ENCODE measurements around the gene TMCO4.

DNA sequence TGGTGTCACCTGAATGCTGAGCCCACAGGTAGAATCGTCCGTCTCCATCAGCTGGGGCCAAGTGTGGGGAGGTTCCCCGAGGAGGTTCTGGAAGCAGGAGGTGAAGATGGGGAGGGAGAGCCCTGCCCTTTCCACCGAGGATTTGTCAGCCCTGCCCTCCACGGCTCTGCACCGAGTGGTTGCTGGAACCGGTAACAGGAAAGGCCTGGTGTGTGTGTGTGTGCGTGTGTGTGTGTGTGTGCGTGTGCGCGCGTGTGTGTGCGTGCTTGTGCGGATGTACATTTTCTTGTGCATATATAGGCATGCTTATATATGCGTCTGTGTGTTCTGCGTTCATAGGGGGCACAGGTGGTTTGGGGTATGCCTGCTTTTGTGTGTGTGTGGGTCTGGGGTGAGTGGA lies 152.1 kb downstream of the TMCO4 start:
- TF ChIP-seq JUN (IDR thresholded peaks at IDR 0.05; ENCODE audit: borderline replicate concordance, insufficient read depth, insufficient read length, low read depth): no peak
- TF ChIP-seq, protein P1, sequence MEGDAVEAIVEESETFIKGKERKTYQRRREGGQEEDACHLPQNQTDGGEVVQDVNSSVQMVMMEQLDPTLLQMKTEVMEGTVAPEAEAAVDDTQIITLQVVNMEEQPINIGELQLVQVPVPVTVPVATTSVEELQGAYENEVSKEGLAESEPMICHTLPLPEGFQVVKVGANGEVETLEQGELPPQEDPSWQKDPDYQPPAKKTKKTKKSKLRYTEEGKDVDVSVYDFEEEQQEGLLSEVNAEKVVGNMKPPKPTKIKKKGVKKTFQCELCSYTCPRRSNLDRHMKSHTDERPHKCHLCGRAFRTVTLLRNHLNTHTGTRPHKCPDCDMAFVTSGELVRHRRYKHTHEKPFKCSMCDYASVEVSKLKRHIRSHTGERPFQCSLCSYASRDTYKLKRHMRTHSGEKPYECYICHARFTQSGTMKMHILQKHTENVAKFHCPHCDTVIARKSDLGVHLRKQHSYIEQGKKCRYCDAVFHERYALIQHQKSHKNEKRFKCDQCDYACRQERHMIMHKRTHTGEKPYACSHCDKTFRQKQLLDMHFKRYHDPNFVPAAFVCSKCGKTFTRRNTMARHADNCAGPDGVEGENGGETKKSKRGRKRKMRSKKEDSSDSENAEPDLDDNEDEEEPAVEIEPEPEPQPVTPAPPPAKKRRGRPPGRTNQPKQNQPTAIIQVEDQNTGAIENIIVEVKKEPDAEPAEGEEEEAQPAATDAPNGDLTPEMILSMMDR (IDR thresholded peaks at IDR 0.05; ENCODE audit: extremely low read depth in 1 of 2, insufficient read depth in 1 of 2, low read depth in 1 of 2, low read length in 2 of 2): no peak
- TF ChIP-seq EZH2 (IDR thresholded peaks at IDR 0.05; ENCODE audit: borderline replicate concordance, low read depth, low read length, severe bottlenecking): no peak
- no peak for TF ChIP-seq POLR2A (IDR thresholded peaks at IDR 0.05; ENCODE audit: low read depth, low read length)
- no peak for TF ChIP-seq GATA2 (IDR thresholded peaks at IDR 0.05; ENCODE audit: insufficient read depth, insufficient read length, low read depth, low read length)
- TF ChIP-seq MYC (IDR thresholded peaks at IDR 0.05; ENCODE audit: low read depth, low read length): no peak
